RWPE2 (cell line): ENCODE measurements around the gene TEX22.

Experiments
- ATAC-seq: fragments of 200-7000 bp; cut with Tn5 transposase; 3 replicates; pipeline ENCODE4 v1.9.1; 2021; ENCODE audit warnings: low read depth
- DNase-seq: peaks from one replicate; pipeline ENCODE4 v3.0.0-alpha.2; 2020; ENCODE audit warnings: low spot score
- H3K27ac ChIP-seq: fragments of 450-650 bp; 2 replicates; pipeline ENCODE4 v1.5.1; 2017; ENCODE audit warnings: mild to moderate bottlenecking; ENCODE audit not compliant: poor library complexity, severe bottlenecking
- H3K27me3 ChIP-seq: fragments of 250-450 bp; sonication (Bioruptor Pico); 2 replicates; pipeline ENCODE4 v1.5.1; 2021; ENCODE audit warnings: mild to moderate bottlenecking, moderate library complexity; ENCODE audit not compliant: insufficient read depth, poor library complexity, severe bottlenecking
- H3K36me3 ChIP-seq: fragments of 250-450 bp; sonication (Bioruptor Pico); 2 replicates; pipeline ENCODE4 v1.5.1; 2020; ENCODE audit warnings: low read depth, mild to moderate bottlenecking, moderate library complexity
- H3K4me1 ChIP-seq: fragments of 250-450 bp; sonication (Bioruptor Pico); 2 replicates; pipeline ENCODE4 v1.5.1; 2021; ENCODE audit warnings: mild to moderate bottlenecking, moderate library complexity; ENCODE audit not compliant: insufficient read depth, poor library complexity, severe bottlenecking
- H3K4me3 ChIP-seq: fragments of 250-450 bp; sonication (Bioruptor Pico); 2 replicates; pipeline ENCODE4 v1.5.1; 2021; ENCODE audit warnings: mild to moderate bottlenecking, moderate library complexity; ENCODE audit not compliant: severe bottlenecking
- H3K9me3 ChIP-seq: fragments of 250-450 bp; sonication (Bioruptor Pico); 2 replicates; pipeline ENCODE4 v1.5.1; 2021; ENCODE audit warnings: mild to moderate bottlenecking, moderate library complexity; ENCODE audit not compliant: severe bottlenecking
- CTCF ChIP-seq: fragments of 450-650 bp; IDR thresholded peaks from one replicate; pipeline ENCODE4 v1.5.1; 2017; ENCODE audit warnings: mild to moderate bottlenecking, moderate library complexity; ENCODE audit not compliant: poor library complexity, severe bottlenecking

The TEX22 gene

GRCh38 chr14:105393151-105393550 lies 5.2 kb upstream of the TEX22 start:
- Histone ChIP-seq H3K27ac (no peak overlapping the region), H3K4me3 (no peak overlapping the region), H3K9me3 (no peaks in the 10 kb centered on the region), H3K27me3 (no peaks in the 10 kb centered on the region), H3K36me3 (no peaks in the 10 kb centered on the region), H3K4me1 (no peaks in the 10 kb centered on the region)
- ATAC-seq, result no peak
- peak; percentile 56 for DNase-seq
- no peak for TF ChIP-seq CTCF

DNA sequence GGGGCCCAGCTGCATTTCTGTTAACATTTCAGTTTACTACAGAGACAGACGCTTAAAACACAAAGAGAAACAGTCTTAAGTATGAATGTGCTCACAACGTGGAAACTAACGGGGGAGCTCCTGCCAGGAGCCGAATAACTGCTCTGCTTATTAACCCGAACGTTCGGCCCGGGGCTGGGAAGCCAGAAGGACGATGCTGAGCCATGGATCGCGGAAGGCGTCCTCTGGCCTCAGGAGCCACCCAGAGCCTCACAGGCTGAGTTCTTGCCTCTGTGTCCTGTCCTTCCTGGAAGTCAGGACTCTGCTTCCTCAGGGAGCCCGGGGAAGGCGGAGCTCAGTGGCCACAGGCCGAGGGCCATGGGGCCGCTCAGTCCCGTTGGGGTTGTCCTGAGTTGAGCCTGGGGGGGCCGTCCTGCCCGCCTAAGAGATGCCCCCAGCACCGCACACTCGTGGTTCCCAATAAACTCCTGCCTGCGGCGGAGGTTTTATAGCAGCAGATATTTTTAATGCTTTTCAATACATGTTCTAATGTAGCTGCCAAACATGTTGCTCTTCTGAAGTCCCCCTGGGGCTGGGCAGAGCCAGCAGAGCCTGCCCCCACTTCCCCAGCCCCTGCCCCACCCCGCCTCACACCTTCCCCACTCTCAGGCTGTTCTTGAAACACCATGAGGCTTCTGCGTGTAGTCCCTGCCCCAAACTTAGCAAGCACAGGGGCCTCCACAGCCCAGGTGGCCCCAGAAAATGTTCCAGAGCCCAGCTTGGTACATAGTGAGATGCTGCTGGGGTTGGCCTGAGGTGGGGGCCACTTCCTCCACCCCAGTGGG lies 3.4 kb upstream of the TEX22 start:
- ATAC-seq (no peak), DNase-seq (peak; percentile 73)
- Histone ChIP-seq H3K9me3 (no peaks in the 10 kb centered on the region), H3K27me3 (no peaks in the 10 kb centered on the region), H3K4me1 (no peaks in the 10 kb centered on the region), H3K27ac (no peak overlapping the region), H3K4me3 (no peak overlapping the region), H3K36me3 (peaks cover 8% of the 10 kb centered on the region)
- no peak for TF ChIP-seq CTCF

DNA sequence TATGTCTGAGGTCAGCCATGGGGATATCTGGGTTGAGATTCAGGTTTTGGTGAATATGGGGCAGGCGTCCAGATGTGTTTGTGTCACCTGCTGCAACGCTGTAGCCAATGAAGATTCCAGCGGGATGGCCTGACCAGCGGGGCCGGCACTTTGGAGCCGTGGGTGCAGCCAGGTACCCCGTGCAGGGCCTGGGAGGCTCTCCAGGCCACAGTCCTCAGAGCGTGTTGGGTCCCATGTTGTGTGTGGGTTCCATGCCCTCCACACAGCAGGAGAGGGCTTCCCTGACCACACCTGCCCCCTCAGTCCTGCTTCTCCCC lies 2.8 kb upstream of the TEX22 start:
- ATAC-seq, result no peak
- no peak for TF ChIP-seq CTCF
- Histone ChIP-seq H3K4me3 (no peak overlapping the region), H3K27me3 (no peaks in the 10 kb centered on the region), H3K9me3 (peaks cover 3% of the 10 kb centered on the region), H3K36me3 (peaks cover 14% of the 10 kb centered on the region), H3K27ac (no peak overlapping the region), H3K4me1 (no peaks in the 10 kb centered on the region)
- no peak for DNase-seq

- peaks cover 22% of the 10 kb centered on the region for H3K36me3 ChIP-seq
- DNase-seq, result no peak
- TF ChIP-seq CTCF, result no peak
- no peaks in the 10 kb centered on the region for H3K27me3 ChIP-seq
- peak overlapping the region; percentile 59 for H3K27ac ChIP-seq
- no peak for ATAC-seq
- no peaks in the 10 kb centered on the region for H3K4me1 ChIP-seq
- H3K9me3 ChIP-seq, result peaks cover 11% of the 10 kb centered on the region
- no peak overlapping the region for H3K4me3 ChIP-seq
These were observed 897 bp upstream of the TEX22 start for GRCh38 chr14:105397350-105397931.
